ENCODE results near the gene IFIT5. TPM values are rescaled to one million over a fixed set of nuclear protein-coding genes. Genes with fewer than 3 reads are reported as not detected.
A peak's percentile ranks its signal among the peaks of the same experiment; 100 is the strongest.

The IFIT5 gene
- polyA plus RNA-seq, 1 donor (not counting 4 experiments of a cell fraction or from before 2014, with no cell fraction given) = 15.8 TPM

- Histone ChIP-seq H4K20me1 (ENCODE audit: control insufficient read depth, extremely low read depth, insufficient read depth, low read length) (no peaks in the 10 kb centered on the region), H3K27ac (ENCODE audit: control insufficient read depth, insufficient read depth, low read length) (no peak overlapping the region), H3K9me3 (ENCODE audit: control insufficient read depth, low read depth, low read length) (no peaks in the 10 kb centered on the region), H3K4me2 (ENCODE audit: control insufficient read depth, extremely low read depth, insufficient read depth, low read depth, low read length) (no peak overlapping the region), H3K4me1 (ENCODE audit: control insufficient read depth, extremely low read depth, insufficient read depth, low read length) (peaks cover 34% of the 10 kb centered on the region), H3K27me3 (ENCODE audit: control insufficient read depth, extremely low read depth, insufficient read depth, low read length) (no peaks in the 10 kb centered on the region), H3K4me3 (ENCODE audit: control insufficient read depth in 2 of 3, extremely low read depth in 1 of 3, insufficient read depth in 2 of 3, low read depth in 1 of 3, low read length in 3 of 3) (no peak overlapping the region), H2AFZ (ENCODE audit: control insufficient read depth, low read length) (no peak overlapping the region), H3K36me3 (ENCODE audit: control insufficient read depth in 2 of 2, extremely low read depth in 1 of 2, insufficient read depth in 2 of 2, low read length in 2 of 2) (no peaks in the 10 kb centered on the region), H3K9ac (ENCODE audit: control insufficient read depth, extremely low read depth, insufficient read depth, low read length) (no peak overlapping the region), H3K79me2 (ENCODE audit: control insufficient read depth, insufficient read depth, low read length) (no peaks in the 10 kb centered on the region), H3K9me1 (ENCODE audit: control insufficient read depth, extremely low read depth, insufficient read depth, low read length) (no peaks in the 10 kb centered on the region)
- no peak for DNase-seq (ENCODE audit: low read depth, low spot score)
- TF ChIP-seq CTCF (optimal IDR thresholded peaks at IDR 0.05 in 1 of 3, IDR thresholded peaks at IDR 0.05 in 1 of 3, conservative IDR thresholded peaks at IDR 0.05 in 1 of 3; ENCODE audit: extremely low read depth in 1 of 3, insufficient read depth in 2 of 3, low read length in 3 of 3) = no peak
- TF ChIP-seq EZH2 (IDR thresholded peaks at IDR 0.05; ENCODE audit: low read length) = no peak
- dilution Hi-C loops (cut with MboI; ENCODE audit: extremely low pct_ligation_motif_present, low sequenced_read_pairs) = no loop called here
- FAIRE-seq = no peak
Observed at GRCh38 chr10:89428877-89429276, 14.5 kb downstream of the IFIT5 start.

GRCh38 chr10:89431977-89432376 is 17.6 kb downstream of the IFIT5 start:
- Histone ChIP-seq H3K9me3 (ENCODE audit: control insufficient read depth, low read depth, low read length) (no peaks in the 10 kb centered on the region), H3K9me1 (ENCODE audit: control insufficient read depth, extremely low read depth, insufficient read depth, low read length) (no peaks in the 10 kb centered on the region), H3K4me3 (ENCODE audit: control insufficient read depth in 2 of 3, extremely low read depth in 1 of 3, insufficient read depth in 2 of 3, low read depth in 1 of 3, low read length in 3 of 3) (no peak overlapping the region), H3K36me3 (ENCODE audit: control insufficient read depth in 2 of 2, extremely low read depth in 1 of 2, insufficient read depth in 2 of 2, low read length in 2 of 2) (no peaks in the 10 kb centered on the region), H4K20me1 (ENCODE audit: control insufficient read depth, extremely low read depth, insufficient read depth, low read length) (no peaks in the 10 kb centered on the region), H3K4me1 (ENCODE audit: control insufficient read depth, extremely low read depth, insufficient read depth, low read length) (peaks cover 27% of the 10 kb centered on the region), H3K27me3 (ENCODE audit: control insufficient read depth, extremely low read depth, insufficient read depth, low read length) (no peaks in the 10 kb centered on the region), H3K79me2 (ENCODE audit: control insufficient read depth, insufficient read depth, low read length) (no peaks in the 10 kb centered on the region), H3K27ac (ENCODE audit: control insufficient read depth, insufficient read depth, low read length) (no peak overlapping the region), H2AFZ (ENCODE audit: control insufficient read depth, low read length) (no peak overlapping the region), H3K4me2 (ENCODE audit: control insufficient read depth, extremely low read depth, insufficient read depth, low read depth, low read length) (peak overlapping the region; percentile 6), H3K9ac (ENCODE audit: control insufficient read depth, extremely low read depth, insufficient read depth, low read length) (no peak overlapping the region)
- dilution Hi-C loops (cut with MboI; ENCODE audit: extremely low pct_ligation_motif_present, low sequenced_read_pairs) = no loop called here
- DNase-seq (ENCODE audit: low read depth, low spot score) = peak; percentile 59
- peak; percentile 69 for FAIRE-seq
- no peak for TF ChIP-seq CTCF (optimal IDR thresholded peaks at IDR 0.05 in 1 of 3, IDR thresholded peaks at IDR 0.05 in 1 of 3, conservative IDR thresholded peaks at IDR 0.05 in 1 of 3; ENCODE audit: extremely low read depth in 1 of 3, insufficient read depth in 2 of 3, low read length in 3 of 3)
- TF ChIP-seq EZH2 (IDR thresholded peaks at IDR 0.05; ENCODE audit: low read length) = no peak
